Panc1 (cell line): ENCODE measurements around the gene ASAH2. TPM values are rescaled to one million over a fixed set of nuclear protein-coding genes. Genes with fewer than 3 reads are reported as not detected.

Experiments
- ATAC-seq: fragments of 200-7000 bp; cut with Tn5 transposase; 2 replicates; pipeline ENCODE4 v1.9.1; 2020; ENCODE audit warnings: mild to moderate bottlenecking, moderate library complexity
- BruUV-seq: library from RNA; stranded (reverse); fragments of 400-500 nt; replicated peaks from 2 replicates; lab custom pipeline; 2021; lab: Mats Ljungman, UMichigan
- CTCF ChIA-PET: fragments of 300-600 bp; sonication (Branson Sonifier 250); formaldehyde crosslinking; loops from one replicate; lab custom pipeline; 2022; ENCODE audit warnings: antibody characterized with exemption; lab: Charles Lee
- POLR2A ChIA-PET: fragments of 300-600 bp; sonication (Branson Sonifier 250); formaldehyde crosslinking; loops from one replicate; lab custom pipeline; 2022; ENCODE audit warnings: antibody characterized with exemption; lab: Charles Lee
- DNase-seq: peaks from one replicate; pipeline ENCODE4 v3.0.0-alpha.2; 2010; ENCODE audit warnings: low read depth, low spot score
- H3K27ac ChIP-seq: 2 replicates; pipeline ENCODE4 v1.5.1; 2011; ENCODE audit warnings: mild to moderate bottlenecking, low read length, inconsistent platforms
- H3K27me3 ChIP-seq: fragments of 200-500 bp; sonication (Bioruptor generic); 2 replicates; pipeline ENCODE4 v1.6.0; 2014; ENCODE audit warnings: low read length, inconsistent platforms; ENCODE audit not compliant: control insufficient read depth, insufficient read depth
- H3K36me3 ChIP-seq: fragments of 200-500 bp; sonication (Bioruptor generic); 2 replicates; pipeline ENCODE4 v1.5.1; 2014; ENCODE audit warnings: inconsistent platforms, mild to moderate bottlenecking, low read length, moderate library complexity; ENCODE audit not compliant: control insufficient read depth, insufficient read depth
- H3K4me1 ChIP-seq: 2 replicates; pipeline ENCODE4 v1.5.1; 2011; ENCODE audit warnings: inconsistent platforms, mild to moderate bottlenecking, low read length, moderate library complexity; ENCODE audit not compliant: control insufficient read depth, insufficient read depth
- H3K4me3 ChIP-seq, 2 experiments: 2 replicates each; pipeline ENCODE4 v1.5.1; 2011 to 2012; ENCODE audit warnings: low read depth in 2 of 2, low read length in 2 of 2, mild to moderate bottlenecking in 2 of 2, inconsistent platforms in 1 of 2, moderate library complexity in 1 of 2
- H3K9me3 ChIP-seq: fragments of 200-500 bp; sonication (Bioruptor generic); 2 replicates; pipeline ENCODE4 v1.5.1; 2014; ENCODE audit warnings: low read depth, mild to moderate bottlenecking, inconsistent platforms, low read length, moderate library complexity; ENCODE audit not compliant: control insufficient read depth, insufficient read depth
- POLR2AphosphoS5 ChIP-seq: IDR thresholded peaks from 2 replicates; pipeline ENCODE4 v1.6.1; 2012; ENCODE audit warnings: mild to moderate bottlenecking, low read depth, low read length, moderate library complexity
- SIN3A ChIP-seq: IDR thresholded peaks from 2 replicates; pipeline ENCODE4 v1.6.1; 2012; ENCODE audit warnings: low read depth, mild to moderate bottlenecking, low read length, moderate library complexity, borderline replicate concordance; ENCODE audit not compliant: insufficient read depth
- TCF7L2 ChIP-seq: IDR thresholded peaks from 2 replicates; pipeline ENCODE4 v1.6.1; 2011; ENCODE audit warnings: mild to moderate bottlenecking, low read depth, low read length, inconsistent platforms
- in situ Hi-C: cut with HindIII; loops from 2 replicates; pipeline ENCODE4 v1.10.0; 2016; ENCODE audit warnings: low sequenced_read_pairs, low pct_unique_long_range_greater_than_20kb
- intact Hi-C: fragments of 100-400 bp; cut with micrococcal nuclease; formaldehyde crosslinking; loops from one replicate; pipeline ENCODE4 v1.10.0; 2022; ENCODE audit not compliant: unreplicated experiment
- total RNA-seq: library from RNA; stranded (reverse); gene quantifications from one replicate; pipeline ENCODE4 v1.2.1, GENCODE V29; 2021; ENCODE audit not compliant: unreplicated experiment
- TF ChIP-seq, protein P1 (sequence below), 2 experiments: IDR thresholded peaks; 2 replicates each; pipeline ENCODE4 v1.6.1; 2011 to 2012; ENCODE audit warnings: low read depth in 2 of 2, control low read depth in 1 of 2, low read length in 1 of 2, mild to moderate bottlenecking in 1 of 2, moderate library complexity in 1 of 2; ENCODE audit not compliant: insufficient read depth in 1 of 2
- TF ChIP-seq, protein P2 (sequence below): fragments of 450-650 bp; IDR thresholded peaks from 2 replicates; pipeline ENCODE4 v1.5.1; 2017; ENCODE audit warnings: mild to moderate bottlenecking

The ASAH2 gene
- total RNA-seq, 1 experiment from 2014 or later: 6.5 TPM

DNA sequence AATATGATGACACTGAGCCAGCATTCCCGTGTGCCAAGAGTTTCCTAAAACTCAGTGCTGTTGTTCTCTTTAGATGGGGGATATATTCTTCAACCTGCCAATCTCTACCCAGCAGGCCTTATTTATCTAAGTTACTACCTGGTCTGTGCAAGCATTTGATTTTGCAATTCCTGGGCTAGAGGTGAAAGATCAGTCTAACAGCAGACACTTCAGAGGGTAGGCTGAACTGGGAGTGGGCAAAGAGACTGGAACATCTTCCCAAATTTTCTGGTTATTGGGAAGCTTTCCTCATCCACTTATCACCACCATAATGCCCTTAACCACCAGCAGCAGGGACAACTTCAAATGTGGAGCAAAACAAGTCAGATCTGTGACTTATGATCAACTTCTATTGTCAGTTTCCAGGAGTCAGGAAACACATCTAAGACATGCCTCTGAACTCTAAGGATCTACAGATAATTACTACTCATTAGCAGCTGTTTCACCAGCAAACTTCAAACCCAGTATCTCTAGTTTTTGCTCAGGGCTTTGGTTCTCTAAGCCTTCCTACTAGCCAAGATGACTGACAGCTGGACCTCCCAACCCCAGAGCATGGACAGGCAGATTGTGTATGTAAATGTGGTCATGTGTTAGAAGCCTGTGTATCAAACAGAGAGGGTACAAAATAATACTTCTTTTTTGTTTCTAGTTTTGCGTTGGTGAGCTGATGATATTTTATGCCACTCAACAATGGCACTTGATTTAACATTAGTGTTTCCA, 1.0 kb downstream of the ASAH2 start:
- H3K36me3 ChIP-seq: no peaks in the 10 kb centered on the region
- TF ChIP-seq POLR2AphosphoS5 (no peak), SIN3A (no peak), TCF7L2 (no peak)
- TF ChIP-seq, protein P1, sequence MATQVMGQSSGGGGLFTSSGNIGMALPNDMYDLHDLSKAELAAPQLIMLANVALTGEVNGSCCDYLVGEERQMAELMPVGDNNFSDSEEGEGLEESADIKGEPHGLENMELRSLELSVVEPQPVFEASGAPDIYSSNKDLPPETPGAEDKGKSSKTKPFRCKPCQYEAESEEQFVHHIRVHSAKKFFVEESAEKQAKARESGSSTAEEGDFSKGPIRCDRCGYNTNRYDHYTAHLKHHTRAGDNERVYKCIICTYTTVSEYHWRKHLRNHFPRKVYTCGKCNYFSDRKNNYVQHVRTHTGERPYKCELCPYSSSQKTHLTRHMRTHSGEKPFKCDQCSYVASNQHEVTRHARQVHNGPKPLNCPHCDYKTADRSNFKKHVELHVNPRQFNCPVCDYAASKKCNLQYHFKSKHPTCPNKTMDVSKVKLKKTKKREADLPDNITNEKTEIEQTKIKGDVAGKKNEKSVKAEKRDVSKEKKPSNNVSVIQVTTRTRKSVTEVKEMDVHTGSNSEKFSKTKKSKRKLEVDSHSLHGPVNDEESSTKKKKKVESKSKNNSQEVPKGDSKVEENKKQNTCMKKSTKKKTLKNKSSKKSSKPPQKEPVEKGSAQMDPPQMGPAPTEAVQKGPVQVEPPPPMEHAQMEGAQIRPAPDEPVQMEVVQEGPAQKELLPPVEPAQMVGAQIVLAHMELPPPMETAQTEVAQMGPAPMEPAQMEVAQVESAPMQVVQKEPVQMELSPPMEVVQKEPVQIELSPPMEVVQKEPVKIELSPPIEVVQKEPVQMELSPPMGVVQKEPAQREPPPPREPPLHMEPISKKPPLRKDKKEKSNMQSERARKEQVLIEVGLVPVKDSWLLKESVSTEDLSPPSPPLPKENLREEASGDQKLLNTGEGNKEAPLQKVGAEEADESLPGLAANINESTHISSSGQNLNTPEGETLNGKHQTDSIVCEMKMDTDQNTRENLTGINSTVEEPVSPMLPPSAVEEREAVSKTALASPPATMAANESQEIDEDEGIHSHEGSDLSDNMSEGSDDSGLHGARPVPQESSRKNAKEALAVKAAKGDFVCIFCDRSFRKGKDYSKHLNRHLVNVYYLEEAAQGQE (IDR thresholded peaks at IDR 0.05; ENCODE audit: insufficient read depth in 1 of 2, low read depth in 2 of 2, low read length in 1 of 2): no peak
- TF ChIP-seq, protein P2, sequence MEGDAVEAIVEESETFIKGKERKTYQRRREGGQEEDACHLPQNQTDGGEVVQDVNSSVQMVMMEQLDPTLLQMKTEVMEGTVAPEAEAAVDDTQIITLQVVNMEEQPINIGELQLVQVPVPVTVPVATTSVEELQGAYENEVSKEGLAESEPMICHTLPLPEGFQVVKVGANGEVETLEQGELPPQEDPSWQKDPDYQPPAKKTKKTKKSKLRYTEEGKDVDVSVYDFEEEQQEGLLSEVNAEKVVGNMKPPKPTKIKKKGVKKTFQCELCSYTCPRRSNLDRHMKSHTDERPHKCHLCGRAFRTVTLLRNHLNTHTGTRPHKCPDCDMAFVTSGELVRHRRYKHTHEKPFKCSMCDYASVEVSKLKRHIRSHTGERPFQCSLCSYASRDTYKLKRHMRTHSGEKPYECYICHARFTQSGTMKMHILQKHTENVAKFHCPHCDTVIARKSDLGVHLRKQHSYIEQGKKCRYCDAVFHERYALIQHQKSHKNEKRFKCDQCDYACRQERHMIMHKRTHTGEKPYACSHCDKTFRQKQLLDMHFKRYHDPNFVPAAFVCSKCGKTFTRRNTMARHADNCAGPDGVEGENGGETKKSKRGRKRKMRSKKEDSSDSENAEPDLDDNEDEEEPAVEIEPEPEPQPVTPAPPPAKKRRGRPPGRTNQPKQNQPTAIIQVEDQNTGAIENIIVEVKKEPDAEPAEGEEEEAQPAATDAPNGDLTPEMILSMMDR: no peak
- CTCF ChIA-PET: no interaction called here
- peaks cover 18% of the 10 kb centered on the region for H3K27me3 ChIP-seq
- BruUV-seq: no TSS peak
- POLR2A ChIA-PET: no interaction called here
- no peak overlapping the region for H3K4me3 ChIP-seq
- H3K27ac ChIP-seq: no peak overlapping the region
- ATAC-seq: no peak
- H3K4me1 ChIP-seq: no peaks in the 10 kb centered on the region
- H3K9me3 ChIP-seq: no peaks in the 10 kb centered on the region
- intact Hi-C loops: no loop called here
- no peak for DNase-seq
- in situ Hi-C loops: no loop called here

DNA sequence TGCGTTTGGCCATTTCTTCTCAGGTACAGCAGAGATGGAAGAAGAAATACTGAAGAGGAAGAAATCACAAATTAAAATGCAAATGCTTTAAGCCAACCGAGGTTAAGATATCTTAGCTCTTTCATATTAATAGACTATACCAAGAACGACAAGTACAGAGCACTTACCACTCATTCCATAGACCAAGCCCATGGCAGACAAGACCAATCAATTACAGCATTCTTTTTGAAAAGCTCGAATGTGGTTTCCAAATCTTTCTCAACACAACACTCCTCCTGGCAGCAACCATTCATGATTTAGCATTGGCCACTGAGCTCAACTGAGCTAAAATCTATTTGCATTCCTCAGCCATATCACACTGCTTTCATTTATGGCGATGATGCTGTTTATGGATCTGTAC, 2.7 kb downstream of the ASAH2 start:
- in situ Hi-C loops: no loop called here
- ATAC-seq (no peak), DNase-seq (no peak)
- H3K4me3 ChIP-seq: no peak overlapping the region
- CTCF ChIA-PET: no interaction called here
- H3K36me3 ChIP-seq: no peaks in the 10 kb centered on the region
- no peaks in the 10 kb centered on the region for H3K9me3 ChIP-seq
- POLR2A ChIA-PET: no interaction called here
- no peak overlapping the region for H3K27ac ChIP-seq
- intact Hi-C loops: no loop called here
- H3K27me3 ChIP-seq: peaks cover 12% of the 10 kb centered on the region
- BruUV-seq: no TSS peak
- H3K4me1 ChIP-seq: no peaks in the 10 kb centered on the region
- TF ChIP-seq SIN3A: no peak

DNA sequence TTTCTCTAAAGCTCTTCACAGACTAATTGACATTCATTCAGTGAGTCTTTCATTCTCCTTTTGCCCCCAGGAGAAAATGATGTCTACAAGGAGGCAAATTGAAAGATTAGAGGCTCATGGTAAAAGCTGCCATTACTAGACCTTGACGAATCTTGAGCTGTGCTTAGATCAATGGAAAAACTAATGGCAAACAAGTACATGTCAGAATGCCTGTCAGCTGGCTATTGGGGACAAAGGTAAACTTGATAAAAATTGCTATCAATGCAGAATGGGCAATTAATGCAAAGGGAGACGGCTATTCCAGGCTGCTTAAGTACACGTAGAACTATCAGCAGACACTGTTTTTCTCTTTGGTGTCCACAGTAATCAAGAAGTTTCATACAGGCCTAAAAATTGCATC, 3.3 kb downstream of the ASAH2 start:
- ChIA-PET CTCF (no interaction called here), POLR2A (no interaction called here)
- H3K4me1 ChIP-seq: no peaks in the 10 kb centered on the region
- no peak overlapping the region for H3K4me3 ChIP-seq
- H3K27me3 ChIP-seq: peaks cover 12% of the 10 kb centered on the region
- no peaks in the 10 kb centered on the region for H3K36me3 ChIP-seq
- BruUV-seq: no TSS peak
- TF ChIP-seq, protein P1 (IDR thresholded peaks at IDR 0.05; ENCODE audit: insufficient read depth in 1 of 2, low read depth in 2 of 2, low read length in 1 of 2): no peak
- TF ChIP-seq, protein P2: no peak
- TF ChIP-seq TCF7L2 (no peak), SIN3A (no peak), POLR2AphosphoS5 (no peak)
- intact Hi-C loops: no loop called here
- no peak for ATAC-seq
- H3K27ac ChIP-seq: no peak overlapping the region
- H3K9me3 ChIP-seq: no peaks in the 10 kb centered on the region
- in situ Hi-C loops: no loop called here
- DNase-seq: no peak
